HUES6 (cell line): Measurements from ENCODE around the gene PRSS33.

Experiments used
- H3K27ac ChIP-seq: 2 replicates; pipeline ENCODE4 v1.7.0; 2013; ENCODE audit warnings: low read depth, mild to moderate bottlenecking, low read length, inconsistent platforms
- H3K27me3 ChIP-seq: 2 replicates; pipeline ENCODE4 v1.6.1; 2013; ENCODE audit warnings: low read length; ENCODE audit not compliant: control insufficient read depth, insufficient read depth
- H3K36me3 ChIP-seq: 2 replicates; pipeline ENCODE4 v1.6.1; 2013; ENCODE audit warnings: low read length; ENCODE audit not compliant: control insufficient read depth, insufficient read depth
- H3K4me1 ChIP-seq: 2 replicates; pipeline ENCODE4 v1.6.1; 2013; ENCODE audit warnings: low read length; ENCODE audit not compliant: control insufficient read depth, insufficient read depth
- H3K4me3 ChIP-seq: 2 replicates; pipeline ENCODE4 v1.5.1; 2013; ENCODE audit warnings: low read depth, low read length
- H3K9ac ChIP-seq: one replicate; pipeline ENCODE4 v1.6.1; 2013; ENCODE audit warnings: mild to moderate bottlenecking, low read length
- H3K9me3 ChIP-seq: 2 replicates; pipeline ENCODE4 v1.6.1; 2013; ENCODE audit warnings: low read depth, low read length; ENCODE audit not compliant: control insufficient read depth, insufficient read depth

The PRSS33 gene

DNA sequence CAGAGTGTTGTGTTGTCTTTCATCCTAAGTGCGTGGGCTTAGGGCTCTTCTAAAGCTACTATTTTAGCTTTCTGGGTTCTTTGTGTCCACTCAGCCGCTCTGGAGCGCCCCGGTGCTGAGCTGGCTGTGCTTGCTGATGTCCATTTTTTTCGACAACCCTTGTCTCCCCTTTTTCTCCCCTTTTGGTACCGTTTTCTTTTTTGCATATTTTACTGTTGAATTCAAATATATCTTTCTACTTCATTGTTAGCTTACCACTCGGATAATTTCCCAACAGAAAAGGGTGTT lies 33.7 kb downstream of the PRSS33 start:
- peak overlapping the region; percentile 85 for H3K4me3 ChIP-seq
- H3K36me3 ChIP-seq: peaks cover 42% of the 10 kb centered on the region
- H3K4me1 ChIP-seq: peaks cover 17% of the 10 kb centered on the region
- H3K9me3 ChIP-seq: no peaks in the 10 kb centered on the region
- H3K9ac ChIP-seq: peak overlapping the region; percentile 99
- H3K27ac ChIP-seq: peak overlapping the region; percentile 99
- no peaks in the 10 kb centered on the region for H3K27me3 ChIP-seq

DNA sequence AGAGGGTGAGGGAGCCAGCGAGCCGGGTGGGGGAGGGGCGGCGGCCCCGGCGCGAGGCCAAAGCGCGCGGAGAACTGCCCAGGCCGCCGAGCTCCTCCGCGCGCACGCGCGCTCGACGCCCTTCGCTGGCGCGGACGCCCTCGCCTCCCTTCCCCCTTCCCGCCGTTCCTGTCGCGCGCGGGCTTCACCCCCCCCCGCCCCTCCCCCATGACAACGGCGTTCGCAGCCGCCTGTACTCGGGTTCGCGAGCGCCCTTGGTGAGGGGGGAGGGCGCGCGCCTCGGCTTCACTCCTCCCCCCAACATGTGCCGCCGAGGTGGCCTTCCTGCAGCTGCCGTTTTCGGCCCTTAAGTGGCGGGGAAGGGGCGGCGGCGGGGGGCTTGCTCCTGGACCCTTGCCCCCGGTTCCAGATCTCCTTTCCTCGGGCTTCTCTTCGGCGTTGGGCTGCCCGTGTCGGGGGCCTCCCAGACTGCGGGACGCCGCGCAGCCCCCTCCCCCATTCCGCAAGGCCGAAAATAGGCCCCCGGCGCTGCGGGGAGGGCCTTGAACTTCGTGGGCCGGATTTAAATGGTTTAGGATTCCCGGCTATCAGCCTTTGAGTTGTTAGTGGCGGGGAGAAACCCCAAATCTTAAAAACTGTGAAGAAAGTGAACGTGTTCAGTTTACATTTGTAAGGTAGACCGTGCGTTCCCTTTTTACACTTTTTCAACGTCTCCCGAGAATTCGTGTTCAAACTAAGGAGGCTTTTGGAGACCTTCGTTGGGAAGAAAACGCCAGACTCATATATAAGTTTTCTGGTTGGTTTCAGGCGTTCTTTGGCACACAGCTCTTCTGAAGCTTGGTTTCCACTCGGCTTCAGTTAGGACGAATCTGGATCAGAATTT lies 34.3 kb downstream of the PRSS33 start:
- Histone ChIP-seq H3K4me1 (peaks cover 17% of the 10 kb centered on the region), H3K27ac (peak overlapping the region; percentile 99), H3K4me3 (peak overlapping the region; percentile 85), H3K9me3 (no peaks in the 10 kb centered on the region), H3K36me3 (peaks cover 36% of the 10 kb centered on the region), H3K27me3 (no peaks in the 10 kb centered on the region), H3K9ac (peak overlapping the region; percentile 99)

DNA sequence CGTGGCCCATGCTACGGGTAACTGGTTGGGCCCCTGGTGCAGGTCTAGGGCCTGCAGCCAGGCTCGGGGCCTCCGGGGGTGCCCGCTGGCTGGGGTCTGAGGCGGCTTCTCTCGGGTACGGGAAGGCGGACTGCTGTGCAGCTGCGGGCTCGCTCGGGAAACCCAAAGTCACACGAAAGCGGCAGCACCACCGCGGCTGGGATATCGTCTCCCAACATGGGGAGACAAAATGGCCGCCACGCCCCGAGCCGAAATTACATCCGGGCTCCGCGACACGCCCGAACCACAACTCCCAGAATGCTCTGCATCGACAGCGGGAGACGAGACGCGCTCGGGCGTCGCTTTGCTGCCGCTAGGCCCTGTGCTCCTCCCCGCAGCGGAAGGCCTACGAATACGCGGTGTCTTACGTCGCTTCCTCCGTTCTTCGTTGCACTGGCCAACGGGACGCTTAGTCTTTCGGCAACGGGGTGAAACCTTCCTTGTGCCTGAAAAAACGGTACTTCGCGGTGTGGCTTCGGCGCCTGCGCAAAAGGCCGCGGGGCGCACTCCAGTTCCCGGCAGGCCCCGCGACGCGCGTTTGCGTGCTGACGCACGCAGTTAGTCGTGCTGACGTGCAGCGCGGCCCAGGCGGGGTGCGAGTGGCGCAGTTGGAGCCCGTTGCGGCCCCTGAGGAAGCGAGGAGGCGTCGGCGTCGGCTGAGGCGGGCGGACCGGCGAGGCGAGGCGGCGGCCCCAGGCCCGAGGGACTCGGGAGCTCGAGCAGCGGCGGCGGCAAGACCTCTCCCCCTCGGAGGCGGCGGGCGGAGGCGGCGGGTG lies 35.1 kb downstream of the PRSS33 start, which contains the start of gene SRRM2:
Gene SRRM2 (plus strand): TSS at position 604 of the 815 bp plus-strand sequence. CDS start 3,727 bp downstream, outside the sequence.
- peak within 1 kb of the TSS; percentile 85 for H3K4me3 ChIP-seq
- H3K4me1 ChIP-seq: peaks cover 17% of the 10 kb centered on the region
- H3K27ac ChIP-seq: peak within 1 kb of the TSS; percentile 99
- H3K9ac ChIP-seq: peak within 1 kb of the TSS; percentile 99
- H3K27me3 ChIP-seq: no peaks in the 10 kb centered on the region
- peaks cover 28% of the 10 kb centered on the region for H3K36me3 ChIP-seq
- no peaks in the 10 kb centered on the region for H3K9me3 ChIP-seq

DNA sequence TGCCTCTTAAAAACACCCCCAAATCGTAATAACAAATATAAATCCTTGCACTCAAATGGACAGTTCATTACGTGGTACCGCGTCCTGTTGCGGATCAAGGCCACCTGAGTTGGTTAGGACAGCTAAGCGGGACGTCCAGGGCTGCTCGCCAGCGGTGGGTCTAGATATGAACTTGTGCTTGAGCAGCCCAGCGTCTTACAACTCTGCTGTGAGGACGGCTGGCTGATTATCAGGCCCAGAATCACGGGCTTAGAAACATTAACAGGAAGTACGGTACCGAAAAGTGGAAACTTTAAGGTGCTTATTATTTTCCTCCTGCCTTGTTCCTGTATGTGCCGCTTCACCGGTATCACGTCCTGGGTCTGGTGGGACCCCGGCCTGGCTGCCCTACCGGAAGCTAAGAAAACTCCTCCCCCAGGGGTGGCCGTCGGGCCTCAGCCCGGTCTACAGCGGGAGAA lies 35.8 kb downstream of the PRSS33 start:
- peak overlapping the region; percentile 99 for H3K27ac ChIP-seq
- peak overlapping the region; percentile 99 for H3K9ac ChIP-seq
- H3K36me3 ChIP-seq: peaks cover 21% of the 10 kb centered on the region
- no peaks in the 10 kb centered on the region for H3K9me3 ChIP-seq
- no peaks in the 10 kb centered on the region for H3K27me3 ChIP-seq
- H3K4me3 ChIP-seq: peak overlapping the region; percentile 85
- peaks cover 17% of the 10 kb centered on the region for H3K4me1 ChIP-seq

DNA sequence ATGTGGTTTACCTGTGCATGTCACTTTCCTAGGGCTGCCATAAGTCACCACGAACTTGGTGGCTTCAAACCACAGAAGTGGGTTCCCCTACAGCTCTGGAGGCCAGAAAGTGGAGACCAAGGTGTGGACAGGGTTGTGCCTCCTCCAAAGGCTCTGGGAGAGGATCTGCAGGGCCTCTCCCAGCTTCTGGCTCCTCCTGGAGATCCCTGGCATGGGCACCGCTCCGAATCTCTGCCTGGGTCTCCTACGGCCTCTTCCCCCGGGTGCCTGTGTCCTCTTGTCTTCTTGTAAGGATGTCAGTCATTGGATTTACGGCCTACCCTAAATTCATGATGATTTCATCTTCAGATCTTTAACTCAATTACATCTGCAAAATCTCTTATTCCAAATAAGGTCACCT lies 37.4 kb downstream of the PRSS33 start:
- peak overlapping the region; percentile 10 for H3K9ac ChIP-seq
- H3K27me3 ChIP-seq: no peaks in the 10 kb centered on the region
- H3K36me3 ChIP-seq: peaks cover 9% of the 10 kb centered on the region
- no peak overlapping the region for H3K4me3 ChIP-seq
- no peak overlapping the region for H3K27ac ChIP-seq
- no peaks in the 10 kb centered on the region for H3K9me3 ChIP-seq
- peaks cover 13% of the 10 kb centered on the region for H3K4me1 ChIP-seq

DNA sequence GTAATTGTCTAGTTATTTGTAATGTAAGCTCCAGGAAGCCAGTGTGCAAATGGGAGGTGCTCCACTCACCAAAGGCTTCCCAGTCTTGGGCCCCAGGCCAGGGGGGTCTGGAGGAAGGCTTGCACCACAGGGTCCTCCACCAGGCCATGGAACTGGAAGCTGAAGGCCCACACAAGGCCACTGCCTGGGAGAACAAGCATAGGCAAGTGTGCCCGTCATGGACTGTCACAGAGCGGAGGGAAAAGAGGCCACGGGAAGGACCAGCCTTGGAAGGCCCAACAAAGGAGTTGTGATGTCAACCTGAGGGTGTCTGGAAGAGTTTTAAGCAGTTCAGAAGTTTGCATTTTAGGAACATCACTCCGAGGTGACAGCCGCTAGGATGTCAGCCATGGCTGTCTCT lies 37.9 kb downstream of the PRSS33 start:
- H3K9me3 ChIP-seq: no peaks in the 10 kb centered on the region
- H3K27ac ChIP-seq: no peak overlapping the region
- H3K4me1 ChIP-seq: peaks cover 9% of the 10 kb centered on the region
- peaks cover 9% of the 10 kb centered on the region for H3K36me3 ChIP-seq
- no peaks in the 10 kb centered on the region for H3K27me3 ChIP-seq
- no peak overlapping the region for H3K9ac ChIP-seq
- H3K4me3 ChIP-seq: no peak overlapping the region

DNA sequence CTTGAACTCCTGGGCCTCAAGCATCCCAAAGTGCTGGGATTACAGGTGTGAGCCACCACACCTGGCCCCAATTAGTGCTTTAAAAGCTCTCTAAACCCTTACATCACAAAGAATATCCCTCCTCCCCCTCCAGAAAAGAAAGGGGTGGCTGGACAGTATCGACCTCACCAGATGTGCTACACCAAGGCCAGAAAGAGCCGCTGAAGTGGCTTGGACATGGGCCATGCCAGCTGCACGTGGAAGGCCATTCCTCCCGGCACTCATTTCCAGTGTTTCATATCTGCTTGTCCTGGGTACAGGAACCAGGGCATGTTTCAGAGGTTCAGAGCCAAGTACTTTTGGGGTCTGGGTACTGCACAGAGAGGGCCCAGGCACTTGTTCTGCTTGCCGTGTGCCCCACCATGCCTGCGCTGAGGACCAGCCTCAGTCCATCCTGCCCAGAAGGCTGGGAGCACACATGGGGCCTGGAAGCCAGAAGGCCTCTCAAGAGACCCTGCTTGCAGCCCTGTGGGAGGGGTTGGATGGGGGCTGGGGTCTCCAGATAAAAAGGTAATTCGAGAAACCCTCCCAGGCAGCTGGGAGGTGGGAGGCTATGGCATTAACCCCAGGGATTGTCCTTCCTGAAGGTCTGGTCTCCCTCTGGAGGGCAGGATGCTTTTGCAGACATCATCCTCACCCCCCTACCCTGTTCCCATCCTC lies 38.5 kb downstream of the PRSS33 start:
- peaks cover 7% of the 10 kb centered on the region; the same call in 1 of the 2 replicates for H3K4me1 ChIP-seq
- H3K27ac ChIP-seq: no peak overlapping the region
- no peaks in the 10 kb centered on the region for H3K9me3 ChIP-seq
- no peak overlapping the region for H3K9ac ChIP-seq
- H3K4me3 ChIP-seq: no peak overlapping the region
- peaks cover 9% of the 10 kb centered on the region for H3K36me3 ChIP-seq
- H3K27me3 ChIP-seq: no peaks in the 10 kb centered on the region

DNA sequence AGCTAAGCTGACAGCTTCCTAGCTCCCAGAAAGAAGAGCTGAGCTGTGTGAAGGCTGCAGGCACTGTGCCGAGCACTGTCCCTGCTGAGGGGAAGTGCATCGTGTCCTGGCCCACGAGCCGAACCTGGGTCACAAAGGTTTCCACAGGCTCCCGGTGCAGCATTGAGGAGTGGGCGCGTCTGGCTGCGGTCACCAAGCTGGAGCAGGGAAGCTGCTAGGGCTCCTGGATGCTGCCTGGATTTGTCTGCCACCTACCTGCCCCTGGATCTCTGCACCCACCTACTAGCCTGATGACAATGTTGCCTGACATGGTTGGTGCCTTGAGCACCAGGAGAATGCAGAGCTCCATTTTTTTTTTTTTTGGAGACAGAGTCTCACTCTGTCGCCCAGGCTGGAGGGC lies 41.4 kb downstream of the PRSS33 start:
- no peak overlapping the region for H3K4me3 ChIP-seq
- peaks cover 6% of the 10 kb centered on the region for H3K36me3 ChIP-seq
- no peak overlapping the region for H3K27ac ChIP-seq
- H3K9ac ChIP-seq: no peak overlapping the region
- no peaks in the 10 kb centered on the region for H3K27me3 ChIP-seq
- H3K4me1 ChIP-seq: peaks cover 3% of the 10 kb centered on the region; the same call in 1 of the 2 replicates
- H3K9me3 ChIP-seq: no peaks in the 10 kb centered on the region

DNA sequence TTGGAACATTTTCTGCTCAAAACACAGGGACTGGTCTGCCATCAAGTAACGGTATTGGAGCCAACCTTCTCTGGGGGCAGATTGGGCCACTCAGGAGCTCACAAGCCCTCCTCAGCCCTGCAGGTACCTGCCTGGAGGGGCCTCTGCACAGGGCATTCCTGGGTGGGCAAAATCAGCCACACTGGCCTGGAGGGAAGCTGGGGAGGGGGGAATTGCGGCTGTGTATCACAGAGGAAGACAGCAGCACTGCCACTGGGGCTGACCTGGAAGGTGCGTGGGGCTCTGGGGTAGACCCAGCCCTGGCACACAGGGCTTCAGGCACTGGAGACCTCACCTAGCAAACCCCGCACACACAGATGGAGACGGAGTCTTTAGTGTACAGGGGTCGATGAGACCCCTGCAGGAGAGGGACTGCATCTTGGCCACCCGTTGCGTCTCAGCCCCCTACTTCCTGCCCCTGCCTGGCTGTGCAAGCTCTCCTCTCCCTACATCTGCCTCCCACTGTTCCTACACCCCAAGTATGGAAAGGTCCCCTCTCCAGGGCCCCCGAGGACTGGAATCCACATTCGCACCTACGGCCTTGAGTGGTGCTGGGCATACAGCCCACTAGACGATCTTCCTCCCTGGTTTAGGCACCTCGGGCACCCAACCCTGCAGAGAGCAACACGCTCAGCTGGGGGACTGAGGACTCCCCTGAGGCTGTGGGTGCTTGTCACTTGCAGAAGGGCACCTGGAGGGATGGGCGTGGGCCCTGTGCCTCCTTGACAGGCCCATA lies 42.1 kb downstream of the PRSS33 start:
- Histone ChIP-seq H3K4me3 (no peak overlapping the region), H3K9ac (no peak overlapping the region), H3K36me3 (peaks cover 6% of the 10 kb centered on the region), H3K4me1 (0 out of 2 replicates have a peak, but pooled peaks cover 2% of the 10 kb centered on the region), H3K9me3 (no peaks in the 10 kb centered on the region), H3K27ac (no peak overlapping the region), H3K27me3 (no peaks in the 10 kb centered on the region)

DNA sequence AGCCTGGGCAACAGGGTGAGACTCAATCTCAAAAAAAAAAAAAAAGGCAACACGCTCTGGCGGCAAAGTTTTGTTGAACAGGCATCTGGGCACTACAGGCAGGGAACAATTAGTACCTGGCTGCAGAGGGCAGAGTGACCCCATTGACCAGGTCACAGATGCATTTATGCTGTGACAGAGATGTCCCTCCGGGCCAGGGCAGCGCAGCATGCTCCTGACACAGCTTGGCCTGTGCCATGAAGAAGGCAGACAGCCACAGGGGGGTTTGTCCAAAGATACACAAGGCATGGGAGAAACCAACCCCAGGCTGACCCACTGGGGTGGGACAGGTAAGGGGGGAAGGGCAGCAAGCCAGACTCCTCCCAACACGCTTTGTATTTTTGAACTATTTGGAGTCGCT lies 42.6 kb downstream of the PRSS33 start:
- peaks cover 3% of the 10 kb centered on the region for H3K36me3 ChIP-seq
- H3K9ac ChIP-seq: no peak overlapping the region
- H3K4me3 ChIP-seq: no peak overlapping the region
- H3K27me3 ChIP-seq: no peaks in the 10 kb centered on the region
- H3K9me3 ChIP-seq: no peaks in the 10 kb centered on the region
- H3K27ac ChIP-seq: no peak overlapping the region
- peaks cover 7% of the 10 kb centered on the region for H3K4me1 ChIP-seq
